ENCODE results near the gene ZG16B.

ZG16B gene

GRCh38 chr16:2867661-2867986, 37.5 kb downstream of the ZG16B start:
- H3K4me3 ChIP-seq (replicated peaks; ENCODE audit: low read depth, low read length), result peak overlapping the region; percentile 54
- TF ChIP-seq CTCF (IDR thresholded peaks at IDR 0.05; ENCODE audit: low read depth, low read length, missing control alignments), result no peak
- DNase-seq (ENCODE audit: extremely low read depth, low read depth), result no peak

- H3K4me3 ChIP-seq (replicated peaks; ENCODE audit: low read depth, low read length), result peak overlapping the region; percentile 54
- peak; percentile 82 for DNase-seq (ENCODE audit: extremely low read depth, low read depth)
- peak; percentile 93 for TF ChIP-seq CTCF (IDR thresholded peaks at IDR 0.05; ENCODE audit: low read depth, low read length, missing control alignments)
These were observed 38.1 kb downstream of the ZG16B start for GRCh38 chr16:2867987-2868789.

GRCh38 chr16:2871926-2872325, 41.8 kb downstream of the ZG16B start:
- no peak for TF ChIP-seq CTCF (IDR thresholded peaks at IDR 0.05; ENCODE audit: low read depth, low read length, missing control alignments)
- no peak for DNase-seq (ENCODE audit: extremely low read depth, low read depth)
- H3K4me3 ChIP-seq (replicated peaks; ENCODE audit: low read depth, low read length), result no peak overlapping the region

- no peak for TF ChIP-seq CTCF (IDR thresholded peaks at IDR 0.05; ENCODE audit: low read depth, low read length, missing control alignments)
- no peak for DNase-seq (ENCODE audit: extremely low read depth, low read depth)
- no peak overlapping the region for H3K4me3 ChIP-seq (replicated peaks; ENCODE audit: low read depth, low read length)
These were observed 44.2 kb downstream of the ZG16B start for GRCh38 chr16:2874032-2874911.

GRCh38 chr16:2874912-2875362, 44.8 kb downstream of the ZG16B start:
- DNase-seq (ENCODE audit: extremely low read depth, low read depth), result peak; percentile 27
- H3K4me3 ChIP-seq (replicated peaks; ENCODE audit: low read depth, low read length), result no peak overlapping the region
- peak; percentile 93 for TF ChIP-seq CTCF (IDR thresholded peaks at IDR 0.05; ENCODE audit: low read depth, low read length, missing control alignments)

GRCh38 chr16:2879854-2880508, 49.9 kb downstream of the ZG16B start:
- no peak overlapping the region for H3K4me3 ChIP-seq (replicated peaks; ENCODE audit: low read depth, low read length)
- no peak for DNase-seq (ENCODE audit: extremely low read depth, low read depth)
- TF ChIP-seq CTCF (IDR thresholded peaks at IDR 0.05; ENCODE audit: low read depth, low read length, missing control alignments), result no peak

Measured in HFF-Myc (cell line).